Nephron (organoid): Measurements from ENCODE around the gene NDUFA1.
"Not testable (repeated sequence)": the region's sequence is repeated elsewhere in the genome, so short reads cannot be mapped to it uniquely, and the experiment has no call there.

Experiments used
- H3K27ac Mint-ChIP-seq, 3 experiments: 2 replicates each; pipeline ENCODE4 v1.8.0; 2020; ENCODE audit warnings: mixed read lengths in 3 of 3, mild to moderate bottlenecking in 2 of 3, moderate library complexity in 1 of 3
- H3K27me3 Mint-ChIP-seq: 2 replicates; pipeline ENCODE4 v1.8.0; 2021; ENCODE audit warnings: low read depth, mild to moderate bottlenecking, moderate library complexity, mixed read lengths
- H3K36me3 Mint-ChIP-seq: 2 replicates; pipeline ENCODE4 v1.8.0; 2020; ENCODE audit warnings: low read depth, mixed read lengths
- H3K4me1 Mint-ChIP-seq: 2 replicates; pipeline ENCODE4 v1.8.0; 2020; ENCODE audit warnings: mixed read lengths
- H3K4me3 Mint-ChIP-seq, 3 experiments: 2 replicates each; pipeline ENCODE4 v1.8.0; 2020; ENCODE audit warnings: mild to moderate bottlenecking in 3 of 3, mixed read lengths in 3 of 3, moderate library complexity in 2 of 3
- H3K9me3 Mint-ChIP-seq: 2 replicates; pipeline ENCODE4 v1.8.0; 2020; ENCODE audit warnings: mixed read lengths
- TF ChIP-seq, protein P1 (sequence below), 3 experiments: fragments of 200-600 bp; sonication (generic); IDR thresholded peaks; one replicate each; pipeline ENCODE4 v1.5.0; 2021; ENCODE audit warnings: antibody characterized with exemption in 3 of 3; ENCODE audit not compliant: unreplicated experiment in 3 of 3

The NDUFA1 gene

DNA sequence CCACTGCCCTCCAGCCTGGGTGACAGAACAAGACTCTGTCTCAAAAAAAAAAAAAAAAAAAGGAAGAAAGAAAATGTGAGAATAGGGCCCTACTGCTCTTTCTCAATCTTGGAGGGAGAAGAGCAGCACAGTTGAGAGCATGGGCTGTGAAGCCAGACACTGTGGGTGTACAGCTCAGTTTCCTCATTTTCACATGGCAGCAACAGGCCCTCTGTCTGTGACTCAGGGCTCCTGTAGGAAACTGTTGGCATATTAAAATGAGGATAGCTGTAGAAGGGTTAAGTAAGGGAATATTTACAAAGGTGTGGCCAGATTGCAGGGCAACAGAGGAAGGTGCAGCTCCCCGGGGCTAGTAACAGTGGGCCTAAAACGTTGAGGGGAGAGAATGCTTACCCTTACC is 27.5 kb downstream of the NDUFA1 start:
- H3K36me3 Mint-ChIP-seq: no peaks in the 10 kb centered on the region
- TF ChIP-seq, protein P1, sequence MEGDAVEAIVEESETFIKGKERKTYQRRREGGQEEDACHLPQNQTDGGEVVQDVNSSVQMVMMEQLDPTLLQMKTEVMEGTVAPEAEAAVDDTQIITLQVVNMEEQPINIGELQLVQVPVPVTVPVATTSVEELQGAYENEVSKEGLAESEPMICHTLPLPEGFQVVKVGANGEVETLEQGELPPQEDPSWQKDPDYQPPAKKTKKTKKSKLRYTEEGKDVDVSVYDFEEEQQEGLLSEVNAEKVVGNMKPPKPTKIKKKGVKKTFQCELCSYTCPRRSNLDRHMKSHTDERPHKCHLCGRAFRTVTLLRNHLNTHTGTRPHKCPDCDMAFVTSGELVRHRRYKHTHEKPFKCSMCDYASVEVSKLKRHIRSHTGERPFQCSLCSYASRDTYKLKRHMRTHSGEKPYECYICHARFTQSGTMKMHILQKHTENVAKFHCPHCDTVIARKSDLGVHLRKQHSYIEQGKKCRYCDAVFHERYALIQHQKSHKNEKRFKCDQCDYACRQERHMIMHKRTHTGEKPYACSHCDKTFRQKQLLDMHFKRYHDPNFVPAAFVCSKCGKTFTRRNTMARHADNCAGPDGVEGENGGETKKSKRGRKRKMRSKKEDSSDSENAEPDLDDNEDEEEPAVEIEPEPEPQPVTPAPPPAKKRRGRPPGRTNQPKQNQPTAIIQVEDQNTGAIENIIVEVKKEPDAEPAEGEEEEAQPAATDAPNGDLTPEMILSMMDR (IDR thresholded peaks at IDR 0.05; ENCODE audit: unreplicated experiment in 3 of 3): no peak
- no peak overlapping the region for H3K27ac Mint-ChIP-seq
- no peaks in the 10 kb centered on the region for H3K4me1 Mint-ChIP-seq
- H3K27me3 Mint-ChIP-seq: no peaks in the 10 kb centered on the region
- H3K4me3 Mint-ChIP-seq: no peak overlapping the region
- H3K9me3 Mint-ChIP-seq: peaks cover 12% of the 10 kb centered on the region

GRCh38 chrX:119900976-119901375 is 29.3 kb downstream of the NDUFA1 start:
- TF ChIP-seq, protein P1 (IDR thresholded peaks at IDR 0.05; ENCODE audit: unreplicated experiment in 3 of 3): no peak
- Mint-ChIP-seq H3K4me1 (no peaks in the 10 kb centered on the region), H3K4me3 (no peak overlapping the region), H3K36me3 (no peaks in the 10 kb centered on the region), H3K9me3 (peaks cover 19% of the 10 kb centered on the region), H3K27ac (no peak overlapping the region), H3K27me3 (no peaks in the 10 kb centered on the region)

- H3K9me3 Mint-ChIP-seq: peaks cover 21% of the 10 kb centered on the region
- no peaks in the 10 kb centered on the region for H3K4me1 Mint-ChIP-seq
- H3K4me3 Mint-ChIP-seq: no peak overlapping the region
Observed at GRCh38 chrX:119916310-119916709, 44.7 kb downstream of the NDUFA1 start.

DNA sequence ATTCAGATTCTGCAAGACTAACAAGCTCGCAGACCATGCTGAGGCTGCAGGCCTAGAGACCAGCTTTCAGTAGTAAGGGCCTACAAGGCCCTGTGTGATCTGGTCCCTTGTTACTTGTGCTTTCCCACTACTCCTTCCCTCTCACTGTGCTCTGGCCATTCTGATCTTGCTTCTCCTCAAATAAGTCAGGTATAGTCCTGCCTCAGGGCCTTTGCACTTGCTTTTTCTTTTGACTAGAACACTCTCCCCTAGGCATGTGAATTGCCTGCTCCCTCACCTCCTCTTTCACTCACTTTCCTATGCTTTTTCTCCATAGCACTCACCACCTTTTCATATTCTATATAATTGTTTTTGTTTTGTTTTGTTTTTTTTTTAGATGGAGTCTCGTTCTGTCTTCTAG is 46.2 kb downstream of the NDUFA1 start:
- Mint-ChIP-seq H3K9me3 (peaks cover 13% of the 10 kb centered on the region), H3K4me3 (no peak overlapping the region), H3K27me3 (no peaks in the 10 kb centered on the region), H3K27ac (no peak overlapping the region), H3K36me3 (no peaks in the 10 kb centered on the region), H3K4me1 (no peaks in the 10 kb centered on the region)
- TF ChIP-seq, protein P1 (IDR thresholded peaks at IDR 0.05; ENCODE audit: unreplicated experiment in 3 of 3): no peak

More at GRCh38 chrX:119916310-119916709, 44.7 kb downstream of the NDUFA1 start:
- Mint-ChIP-seq H3K36me3 (no peaks in the 10 kb centered on the region), H3K27ac (no peak overlapping the region), H3K27me3 (no peaks in the 10 kb centered on the region)
- TF ChIP-seq, protein P1 (IDR thresholded peaks at IDR 0.05; ENCODE audit: unreplicated experiment in 3 of 3): no peak

GRCh38 chrX:119919835-119920585 is 48.4 kb downstream of the NDUFA1 start:
- no peak overlapping the region for H3K4me3 Mint-ChIP-seq
- H3K9me3 Mint-ChIP-seq: peaks cover 11% of the 10 kb centered on the region
- TF ChIP-seq, protein P1 (IDR thresholded peaks at IDR 0.05; ENCODE audit: unreplicated experiment in 3 of 3): no peak
- H3K36me3 Mint-ChIP-seq: peaks cover 7% of the 10 kb centered on the region
- H3K27ac Mint-ChIP-seq: no peak overlapping the region
- H3K27me3 Mint-ChIP-seq: no peaks in the 10 kb centered on the region
- H3K4me1 Mint-ChIP-seq: no peaks in the 10 kb centered on the region

DNA sequence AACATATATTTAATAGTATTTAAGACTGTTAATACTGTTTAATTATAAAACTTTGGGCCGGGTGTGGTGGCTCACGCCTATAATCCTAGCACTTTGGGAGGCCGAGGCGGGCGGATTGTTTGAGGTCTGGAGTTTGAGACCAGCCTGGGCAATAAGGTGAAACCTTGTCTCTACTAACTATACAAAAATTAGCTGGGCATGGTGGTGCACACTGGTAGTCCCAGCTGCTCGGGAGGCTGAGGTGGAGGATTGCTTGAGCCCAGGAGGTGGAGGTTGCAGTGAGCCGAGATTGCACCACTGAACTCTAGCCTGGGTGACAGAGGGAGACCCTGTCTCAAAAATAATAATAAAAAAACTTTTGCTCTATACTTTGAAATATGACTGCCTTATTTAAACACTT is 50.8 kb downstream of the NDUFA1 start:
- H3K27ac Mint-ChIP-seq, H3K9me3 Mint-ChIP-seq: not testable (repeated sequence)

More for the DNA sequence above, 50.8 kb downstream of the NDUFA1 start:
- not testable (repeated sequence) for H3K4me1 Mint-ChIP-seq, H3K27me3 Mint-ChIP-seq, H3K4me3 Mint-ChIP-seq
- peaks cover 18% of the 10 kb centered on the region for H3K36me3 Mint-ChIP-seq
